A549 (cell line): ENCODE measurements around the gene WNT8B.

ENCODE experiments used
- CBX8 ChIP-seq: fragments of 200-600 bp; sonication (generic); IDR thresholded peaks from 2 replicates; pipeline ENCODE4 v1.6.1; 2016
- ESRRA ChIP-seq: fragments of 150-350 bp; IDR thresholded peaks from 2 replicates; pipeline ENCODE4 v1.6.1; 2014; ENCODE audit warnings: mild to moderate bottlenecking, low read length, borderline replicate concordance
- FOSL2 ChIP-seq, 2 experiments: fragments of 450-650 bp in 1 of 2; fragments of >200 bp in 1 of 2; sonication (Bioruptor Twin) in 1 of 2; formaldehyde crosslinking; IDR thresholded peaks; 2 replicates each; pipeline versions ENCODE4 v1.5.0 to v1.6.1; 2016 to 2020; ENCODE audit warnings: mild to moderate bottlenecking in 1 of 2, moderate library complexity in 1 of 2
- PBX3 ChIP-seq: IDR thresholded peaks from 2 replicates; pipeline ENCODE4 v1.6.1; 2012
- PHF8 ChIP-seq: fragments of 200-600 bp; sonication (generic); IDR thresholded peaks from 2 replicates; pipeline ENCODE4 v1.6.1; 2016; ENCODE audit warnings: low read depth, mild to moderate bottlenecking, antibody characterized with exemption, moderate library complexity, borderline replicate concordance
- POLR2A ChIP-seq: IDR thresholded peaks from 2 replicates; pipeline ENCODE4 v1.6.1; 2012; ENCODE audit warnings: mild to moderate bottlenecking, low read length
- RAD21 ChIP-seq, 2 experiments: fragments of >200 bp in 1 of 2; sonication (Bioruptor Twin) in 1 of 2; formaldehyde crosslinking in 1 of 2; IDR thresholded peaks in 1 of 2; conservative IDR thresholded peaks in 1 of 2; 2 replicates in 1 of 2; 3 replicates in 1 of 2; pipeline ENCODE4 v1.6.1; 2012 to 2018; ENCODE audit warnings: inconsistent platforms in 1 of 2
- RFX5 ChIP-seq: fragments of 450-650 bp; IDR thresholded peaks from 2 replicates; pipeline ENCODE4 v1.7.1; 2014; ENCODE audit warnings: antibody characterized with exemption, mild to moderate bottlenecking, moderate library complexity
- USF2 ChIP-seq: fragments of 450-650 bp; IDR thresholded peaks from 2 replicates; pipeline ENCODE4 v1.6.1; 2014; ENCODE audit warnings: antibody characterized with exemption
- ZSCAN20 ChIP-seq: fragments of 250-450 bp; sonication (Bioruptor Pico); IDR thresholded peaks from 2 replicates; pipeline ENCODE4 v1.8.0; 2022; ENCODE audit warnings: mild to moderate bottlenecking, moderate library complexity
- TF ChIP-seq, protein P1 (sequence below): fragments of >200 bp; sonication (Bioruptor Twin); formaldehyde crosslinking; IDR thresholded peaks from 3 replicates; pipeline ENCODE4 v1.5.1; 2016
- TF ChIP-seq, protein P2 (sequence below): fragments of >200 bp; sonication (Bioruptor Twin); formaldehyde crosslinking; IDR thresholded peaks from 3 replicates; pipeline ENCODE4 v1.6.1; 2016

GRCh38 chr10:100516847-100517246 lies 54.0 kb downstream of the WNT8B start:
- TF ChIP-seq, protein P1, sequence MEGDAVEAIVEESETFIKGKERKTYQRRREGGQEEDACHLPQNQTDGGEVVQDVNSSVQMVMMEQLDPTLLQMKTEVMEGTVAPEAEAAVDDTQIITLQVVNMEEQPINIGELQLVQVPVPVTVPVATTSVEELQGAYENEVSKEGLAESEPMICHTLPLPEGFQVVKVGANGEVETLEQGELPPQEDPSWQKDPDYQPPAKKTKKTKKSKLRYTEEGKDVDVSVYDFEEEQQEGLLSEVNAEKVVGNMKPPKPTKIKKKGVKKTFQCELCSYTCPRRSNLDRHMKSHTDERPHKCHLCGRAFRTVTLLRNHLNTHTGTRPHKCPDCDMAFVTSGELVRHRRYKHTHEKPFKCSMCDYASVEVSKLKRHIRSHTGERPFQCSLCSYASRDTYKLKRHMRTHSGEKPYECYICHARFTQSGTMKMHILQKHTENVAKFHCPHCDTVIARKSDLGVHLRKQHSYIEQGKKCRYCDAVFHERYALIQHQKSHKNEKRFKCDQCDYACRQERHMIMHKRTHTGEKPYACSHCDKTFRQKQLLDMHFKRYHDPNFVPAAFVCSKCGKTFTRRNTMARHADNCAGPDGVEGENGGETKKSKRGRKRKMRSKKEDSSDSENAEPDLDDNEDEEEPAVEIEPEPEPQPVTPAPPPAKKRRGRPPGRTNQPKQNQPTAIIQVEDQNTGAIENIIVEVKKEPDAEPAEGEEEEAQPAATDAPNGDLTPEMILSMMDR: no peak; the same call in 2 of the 3 replicates
- TF ChIP-seq ZSCAN20 (CRISPR knock-in tag) (no peak), FOSL2 (IDR thresholded peaks at IDR 0.05) (no peak), FOSL2 (CRISPR knock-in tag; IDR thresholded peaks at IDR 0.05) (no peak), USF2 (no peak), RAD21 (conservative IDR thresholded peaks at IDR 0.05 in 1 of 2, IDR thresholded peaks at IDR 0.05 in 1 of 2) (no peak), ESRRA (no peak), PBX3 (no peak), RFX5 (no peak), CBX8 (no peak), POLR2A (no peak), PHF8 (no peak)
- TF ChIP-seq, protein P2, sequence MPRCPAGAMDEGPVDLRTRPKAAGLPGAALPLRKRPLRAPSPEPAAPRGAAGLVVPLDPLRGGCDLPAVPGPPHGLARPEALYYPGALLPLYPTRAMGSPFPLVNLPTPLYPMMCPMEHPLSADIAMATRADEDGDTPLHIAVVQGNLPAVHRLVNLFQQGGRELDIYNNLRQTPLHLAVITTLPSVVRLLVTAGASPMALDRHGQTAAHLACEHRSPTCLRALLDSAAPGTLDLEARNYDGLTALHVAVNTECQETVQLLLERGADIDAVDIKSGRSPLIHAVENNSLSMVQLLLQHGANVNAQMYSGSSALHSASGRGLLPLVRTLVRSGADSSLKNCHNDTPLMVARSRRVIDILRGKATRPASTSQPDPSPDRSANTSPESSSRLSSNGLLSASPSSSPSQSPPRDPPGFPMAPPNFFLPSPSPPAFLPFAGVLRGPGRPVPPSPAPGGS: no peak
